Measurements from ENCODE around the gene SIN3B.

- TF ChIP-seq ZBTB21 (tag by site-specific recombination; IDR thresholded peaks at IDR 0.05), result no peak
- no peak for TF ChIP-seq ZNF24 (tag by site-specific recombination; IDR thresholded peaks at IDR 0.05)
- TF ChIP-seq ZNF311 (tag by site-specific recombination; IDR thresholded peaks at IDR 0.05; ENCODE audit: borderline replicate concordance), result no peak
- TF ChIP-seq CTCF (tag by site-specific recombination; IDR thresholded peaks at IDR 0.05), result no peak
- no peak for TF ChIP-seq ZNF830 (tag by site-specific recombination; IDR thresholded peaks at IDR 0.05; ENCODE audit: low read depth)
- no peak for TF ChIP-seq ZNF513 (tag by site-specific recombination; IDR thresholded peaks at IDR 0.05)
- TF ChIP-seq ZNF596 (tag by site-specific recombination; IDR thresholded peaks at IDR 0.05), result no peak
- TF ChIP-seq ZNF274 (IDR thresholded peaks at IDR 0.05; ENCODE audit: low read length), result no peak
- no peak for TF ChIP-seq ZNF274 (tag by site-specific recombination; IDR thresholded peaks at IDR 0.05; ENCODE audit: borderline replicate concordance)
Measured at GRCh38 chr19:16794456-16795441, 34.4 kb upstream of the SIN3B start.
